SK-N-SH treated with all-trans-retinoic acid at 6 μM for 48 hours (cell line): ENCODE data around the gene PHF20.

ENCODE experiments used
- ATAC-seq: fragments of 200-7000 bp; cut with Tn5 transposase; 3 replicates; pipeline ENCODE4 v1.9.1; 2020; ENCODE audit warnings: mild to moderate bottlenecking, moderate library complexity
- ARNTL ChIP-seq: fragments of 450-650 bp; formaldehyde crosslinking; IDR thresholded peaks from 2 replicates; pipeline ENCODE4 v1.5.0; 2020; ENCODE audit warnings: low read depth, mild to moderate bottlenecking, moderate library complexity, borderline replicate concordance
- CREB5 ChIP-seq: fragments of 250-450 bp; sonication (Bioruptor Pico); IDR thresholded peaks from 2 replicates; pipeline ENCODE4 v1.5.1; 2020; ENCODE audit warnings: low read depth, mild to moderate bottlenecking, moderate library complexity
- CSDC2 ChIP-seq: fragments of 250-450 bp; sonication (Bioruptor Pico); IDR thresholded peaks from 2 replicates; pipeline ENCODE4 v1.5.0; 2020; ENCODE audit warnings: mild to moderate bottlenecking, moderate library complexity
- CSRNP3 ChIP-seq: fragments of 250-450 bp; sonication (Bioruptor Pico); IDR thresholded peaks from 2 replicates; pipeline ENCODE4 v1.5.1; 2021; ENCODE audit warnings: mild to moderate bottlenecking, moderate library complexity
- ESRRG ChIP-seq: fragments of 250-450 bp; sonication (Bioruptor Pico); IDR thresholded peaks from 2 replicates; pipeline ENCODE4 v1.6.1; 2021; ENCODE audit warnings: mild to moderate bottlenecking
- ISL1 ChIP-seq: fragments of 250-450 bp; sonication (Bioruptor Pico); IDR thresholded peaks from 2 replicates; pipeline ENCODE4 v2.1.2; 2022; ENCODE audit warnings: mild to moderate bottlenecking, moderate library complexity
- PATZ1 ChIP-seq: fragments of 250-450 bp; sonication (Bioruptor Pico); IDR thresholded peaks from 2 replicates; pipeline ENCODE4 v1.8.0; 2020; ENCODE audit warnings: mild to moderate bottlenecking, moderate library complexity, borderline replicate concordance
- PPARA ChIP-seq: fragments of 250-450 bp; sonication (Bioruptor Pico); IDR thresholded peaks from 2 replicates; pipeline ENCODE4 v1.5.0; 2020; ENCODE audit warnings: mild to moderate bottlenecking, borderline replicate concordance
- RARB ChIP-seq: fragments of 250-450 bp; sonication (Bioruptor Pico); IDR thresholded peaks from 2 replicates; pipeline ENCODE4 v1.8.0; 2021; ENCODE audit warnings: mild to moderate bottlenecking, moderate library complexity
- SNAI2 ChIP-seq: fragments of 250-450 bp; sonication (Bioruptor Pico); IDR thresholded peaks from 2 replicates; pipeline ENCODE4 v1.5.0; 2020; ENCODE audit warnings: mild to moderate bottlenecking, moderate library complexity
- TCF4 ChIP-seq: fragments of 250-450 bp; sonication (Bioruptor Pico); IDR thresholded peaks from 2 replicates; pipeline ENCODE4 v1.8.0; 2021; ENCODE audit warnings: mild to moderate bottlenecking, moderate library complexity, borderline replicate concordance
- TOX ChIP-seq: fragments of 250-450 bp; sonication (Bioruptor Pico); IDR thresholded peaks from 2 replicates; pipeline ENCODE4 v1.8.0; 2021; ENCODE audit warnings: mild to moderate bottlenecking, moderate library complexity, borderline replicate concordance
- TSHZ2 ChIP-seq: fragments of 250-450 bp; sonication (Bioruptor Pico); IDR thresholded peaks from 2 replicates; pipeline ENCODE4 v1.5.0; 2020; ENCODE audit warnings: mild to moderate bottlenecking, moderate library complexity
- ZC3H10 ChIP-seq: fragments of 250-450 bp; sonication (Bioruptor Pico); IDR thresholded peaks from 2 replicates; pipeline ENCODE4 v1.5.1; 2021; ENCODE audit warnings: mild to moderate bottlenecking, moderate library complexity
- ZFP30 ChIP-seq: fragments of 450-650 bp; formaldehyde crosslinking; IDR thresholded peaks from 2 replicates; pipeline ENCODE4 v1.5.0; 2022; ENCODE audit warnings: mild to moderate bottlenecking, moderate library complexity
- ZNF565 ChIP-seq: fragments of 450-650 bp; formaldehyde crosslinking; conservative IDR thresholded peaks from 2 replicates; pipeline ENCODE4 v1.5.0; 2020; ENCODE audit warnings: low read depth, mild to moderate bottlenecking, moderate library complexity
- ZNF70 ChIP-seq: fragments of 450-650 bp; formaldehyde crosslinking; IDR thresholded peaks from 2 replicates; pipeline ENCODE4 v1.5.0; 2020; ENCODE audit warnings: mild to moderate bottlenecking, moderate library complexity
- ZNF8 ChIP-seq: fragments of 450-650 bp; formaldehyde crosslinking; IDR thresholded peaks from 2 replicates; pipeline ENCODE4 v1.5.0; 2020; ENCODE audit warnings: mild to moderate bottlenecking, moderate library complexity
- TF ChIP-seq, protein P1 (sequence below): fragments of 250-450 bp; sonication (Bioruptor Pico); IDR thresholded peaks from 2 replicates; pipeline ENCODE4 v1.8.0; 2021; ENCODE audit warnings: low read depth, mild to moderate bottlenecking, moderate library complexity, borderline replicate concordance

The PHF20 gene

DNA sequence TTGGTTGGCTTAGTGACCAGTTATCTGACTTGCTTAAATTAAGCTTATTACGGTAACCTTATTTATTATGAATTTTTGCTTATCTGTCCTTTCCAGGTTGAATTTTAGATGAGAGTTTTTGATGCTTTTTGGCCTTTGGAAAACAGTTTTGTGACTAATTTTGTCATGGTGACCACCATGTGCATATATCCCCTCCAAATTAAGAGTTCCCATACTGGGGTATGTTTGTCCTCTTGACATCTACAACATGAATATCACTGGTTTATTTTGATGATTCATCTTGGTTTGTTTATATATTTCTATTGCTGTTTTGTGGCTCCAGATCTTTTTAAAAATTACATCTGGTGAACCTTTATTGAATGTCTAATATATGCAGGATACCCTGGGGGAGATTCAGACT, 61.4 kb downstream of the PHF20 start:
- no peak for ATAC-seq
- TF ChIP-seq ZC3H10 (CRISPR knock-in tag) (no peak), PPARA (CRISPR knock-in tag) (no peak)
- TF ChIP-seq, all 23 proteins: peak for 0

GRCh38 chr20:35837577-35838195, 65.9 kb downstream of the PHF20 start:
- peak; percentile 36; the same call in 2 of the 3 replicates for ATAC-seq
- TF ChIP-seq TCF4 (CRISPR knock-in tag) (no peak), ISL1 (CRISPR knock-in tag) (no peak), ESRRG (CRISPR knock-in tag) (no peak), ZNF8 (CRISPR knock-in tag) (no peak), RARB (CRISPR knock-in tag) (no peak), TSHZ2 (CRISPR knock-in tag) (no peak), CSRNP3 (no peak), ARNTL (CRISPR knock-in tag) (no peak), PATZ1 (CRISPR knock-in tag) (no peak), SNAI2 (no peak), ZFP30 (no peak), CREB5 (no peak)
- TF ChIP-seq, all 23 proteins: peak for 0

GRCh38 chr20:35838205-35838604, 66.4 kb downstream of the PHF20 start:
- no peak for ATAC-seq
- TF ChIP-seq SNAI2 (no peak), ESRRG (CRISPR knock-in tag) (no peak), CSRNP3 (no peak), TOX (CRISPR knock-in tag) (no peak), ZNF70 (CRISPR knock-in tag) (no peak), ZNF8 (CRISPR knock-in tag) (no peak), RARB (CRISPR knock-in tag) (no peak), CSDC2 (CRISPR knock-in tag) (no peak), ZNF565 (no peak)
- TF ChIP-seq, protein P1, sequence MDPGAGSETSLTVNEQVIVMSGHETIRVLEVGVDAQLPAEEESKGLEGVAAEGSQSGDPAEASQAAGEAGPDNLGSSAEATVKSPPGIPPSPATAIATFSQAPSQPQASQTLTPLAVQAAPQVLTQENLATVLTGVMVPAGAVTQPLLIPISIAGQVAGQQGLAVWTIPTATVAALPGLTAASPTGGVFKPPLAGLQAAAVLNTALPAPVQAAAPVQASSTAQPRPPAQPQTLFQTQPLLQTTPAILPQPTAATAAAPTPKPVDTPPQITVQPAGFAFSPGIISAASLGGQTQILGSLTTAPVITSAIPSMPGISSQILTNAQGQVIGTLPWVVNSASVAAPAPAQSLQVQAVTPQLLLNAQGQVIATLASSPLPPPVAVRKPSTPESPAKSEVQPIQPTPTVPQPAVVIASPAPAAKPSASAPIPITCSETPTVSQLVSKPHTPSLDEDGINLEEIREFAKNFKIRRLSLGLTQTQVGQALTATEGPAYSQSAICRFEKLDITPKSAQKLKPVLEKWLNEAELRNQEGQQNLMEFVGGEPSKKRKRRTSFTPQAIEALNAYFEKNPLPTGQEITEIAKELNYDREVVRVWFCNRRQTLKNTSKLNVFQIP (CRISPR knock-in tag) = no peak
